OCI-LY7 (cell line): ENCODE data around the gene SHF.

Source experiments
- CTCF ChIP-seq: fragments of 200-600 bp; sonication (generic); conservative IDR thresholded peaks from 2 replicates; pipeline ENCODE4 v1.5.1; 2014; ENCODE audit warnings: mild to moderate bottlenecking, antibody characterized with exemption, low read length, moderate library complexity, mixed read lengths
- EZH2phosphoT487 ChIP-seq: fragments of 200-600 bp; sonication (generic); IDR thresholded peaks from 2 replicates; pipeline ENCODE4 v1.6.1; 2018; ENCODE audit warnings: low read depth, borderline replicate concordance, mild to moderate bottlenecking, mixed run types, antibody characterized with exemption, low read length, moderate library complexity, mixed read lengths

- TF ChIP-seq CTCF (0 out of 2 replicates have a peak, but pooled peaks have one; percentile 32), EZH2phosphoT487 (no peak)
These were observed 20.0 kb downstream of the SHF start for GRCh38 chr15:45167631-45168205.
